Measurements from ENCODE around the gene DTNB.

DNA sequence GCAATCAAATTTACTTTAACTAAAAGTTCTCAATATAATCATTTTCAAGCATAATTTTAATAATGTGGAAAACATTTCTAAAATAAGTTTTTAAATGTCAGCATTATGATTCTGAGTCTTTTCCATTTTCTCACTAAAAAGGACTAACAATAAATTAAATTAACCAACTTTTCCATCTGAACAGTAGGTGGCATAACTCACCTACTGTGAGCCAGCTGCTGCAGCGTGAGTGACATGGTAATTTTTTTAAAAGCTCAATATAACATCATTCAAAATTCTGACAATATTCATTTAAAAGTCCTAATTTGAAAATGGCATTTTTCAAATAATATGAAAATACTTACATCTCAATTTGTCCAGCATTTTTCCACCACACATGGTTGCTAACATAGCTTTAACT lies 66.5 kb downstream of the DTNB start:
- TF ChIP-seq ZNF623 (tag by site-specific recombination; IDR thresholded peaks at IDR 0.05), result no peak
- TF ChIP-seq ZSCAN5A (tag by site-specific recombination; IDR thresholded peaks at IDR 0.05), result no peak
- no peak for TF ChIP-seq GLI2 (tag by site-specific recombination; IDR thresholded peaks at IDR 0.05; ENCODE audit: borderline replicate concordance, low read depth)
- no peak; the same call in 1 of the 2 replicates for TF ChIP-seq CTCF (tag by site-specific recombination; IDR thresholded peaks at IDR 0.05)
- TF ChIP-seq, protein P1, sequence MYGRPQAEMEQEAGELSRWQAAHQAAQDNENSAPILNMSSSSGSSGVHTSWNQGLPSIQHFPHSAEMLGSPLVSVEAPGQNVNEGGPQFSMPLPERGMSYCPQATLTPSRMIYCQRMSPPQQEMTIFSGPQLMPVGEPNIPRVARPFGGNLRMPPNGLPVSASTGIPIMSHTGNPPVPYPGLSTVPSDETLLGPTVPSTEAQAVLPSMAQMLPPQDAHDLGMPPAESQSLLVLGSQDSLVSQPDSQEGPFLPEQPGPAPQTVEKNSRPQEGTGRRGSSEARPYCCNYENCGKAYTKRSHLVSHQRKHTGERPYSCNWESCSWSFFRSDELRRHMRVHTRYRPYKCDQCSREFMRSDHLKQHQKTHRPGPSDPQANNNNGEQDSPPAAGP (tag by site-specific recombination; IDR thresholded peaks at IDR 0.05), result no peak
- no peak for TF ChIP-seq ZNF274 (IDR thresholded peaks at IDR 0.05; ENCODE audit: low read length)
- no peak for TF ChIP-seq ZNF274 (tag by site-specific recombination; IDR thresholded peaks at IDR 0.05; ENCODE audit: borderline replicate concordance)
